ENCODE measurements around the gene YEATS4.

DNA sequence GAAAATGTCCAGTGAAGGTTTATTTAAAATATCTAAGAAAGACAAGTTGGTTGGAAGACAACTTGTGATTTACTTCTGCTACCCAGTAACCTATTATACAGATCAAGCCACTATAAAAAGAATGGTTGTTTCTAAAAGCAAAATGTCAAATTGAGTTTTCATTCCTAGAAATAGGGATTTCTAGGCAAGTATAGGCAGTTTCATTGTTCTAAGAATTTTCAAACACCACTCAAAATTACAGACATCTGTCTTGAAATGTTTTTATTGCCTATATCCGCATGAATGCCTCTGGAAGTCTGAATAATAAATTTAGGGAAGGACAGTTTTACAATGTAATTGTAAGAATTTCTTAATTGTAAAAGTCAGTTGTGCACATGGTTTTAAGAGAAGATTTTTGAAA is 8.6 kb downstream of the YEATS4 start:
- TF ChIP-seq, protein P1, sequence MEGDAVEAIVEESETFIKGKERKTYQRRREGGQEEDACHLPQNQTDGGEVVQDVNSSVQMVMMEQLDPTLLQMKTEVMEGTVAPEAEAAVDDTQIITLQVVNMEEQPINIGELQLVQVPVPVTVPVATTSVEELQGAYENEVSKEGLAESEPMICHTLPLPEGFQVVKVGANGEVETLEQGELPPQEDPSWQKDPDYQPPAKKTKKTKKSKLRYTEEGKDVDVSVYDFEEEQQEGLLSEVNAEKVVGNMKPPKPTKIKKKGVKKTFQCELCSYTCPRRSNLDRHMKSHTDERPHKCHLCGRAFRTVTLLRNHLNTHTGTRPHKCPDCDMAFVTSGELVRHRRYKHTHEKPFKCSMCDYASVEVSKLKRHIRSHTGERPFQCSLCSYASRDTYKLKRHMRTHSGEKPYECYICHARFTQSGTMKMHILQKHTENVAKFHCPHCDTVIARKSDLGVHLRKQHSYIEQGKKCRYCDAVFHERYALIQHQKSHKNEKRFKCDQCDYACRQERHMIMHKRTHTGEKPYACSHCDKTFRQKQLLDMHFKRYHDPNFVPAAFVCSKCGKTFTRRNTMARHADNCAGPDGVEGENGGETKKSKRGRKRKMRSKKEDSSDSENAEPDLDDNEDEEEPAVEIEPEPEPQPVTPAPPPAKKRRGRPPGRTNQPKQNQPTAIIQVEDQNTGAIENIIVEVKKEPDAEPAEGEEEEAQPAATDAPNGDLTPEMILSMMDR (IDR thresholded peaks at IDR 0.05; ENCODE audit: insufficient read depth, low read length) = no peak
- TF ChIP-seq POLR2AphosphoS5 (IDR thresholded peaks at IDR 0.05; ENCODE audit: low read depth) = no peak
